GM23338 (cell line): ENCODE data around the gene ATP8A2.

Experiments
- CREB1 ChIP-seq: fragments of 250-450 bp; sonication (Bioruptor Pico); IDR thresholded peaks from 2 replicates; pipeline ENCODE4 v1.5.0; 2020; ENCODE audit warnings: low read depth, mild to moderate bottlenecking, moderate library complexity
- EZH2 ChIP-seq: fragments of 200-600 bp; sonication (generic); IDR thresholded peaks from one replicate; pipeline ENCODE4 v1.8.0; 2017; ENCODE audit warnings: antibody characterized with exemption, mild to moderate bottlenecking, low read depth; ENCODE audit not compliant: unreplicated experiment
- EZH2phosphoT487 ChIP-seq: fragments of 200-600 bp; sonication (generic); IDR thresholded peaks from one replicate; pipeline ENCODE4 v1.8.1; 2018; ENCODE audit warnings: antibody characterized with exemption; ENCODE audit not compliant: unreplicated experiment
- JUNB ChIP-seq: IDR thresholded peaks from one replicate; pipeline ENCODE4 v1.6.1; 2016; ENCODE audit warnings: antibody characterized with exemption; ENCODE audit not compliant: unreplicated experiment
- NANOG ChIP-seq: IDR thresholded peaks from 2 replicates; pipeline ENCODE4 v1.6.1; 2016; ENCODE audit warnings: antibody characterized with exemption, borderline replicate concordance
- POLR2AphosphoS5 ChIP-seq: IDR thresholded peaks from 2 replicates; pipeline ENCODE4 v1.6.1; 2016; ENCODE audit warnings: antibody characterized with exemption, low read depth
- REST ChIP-seq: IDR thresholded peaks from one replicate; pipeline ENCODE4 v1.6.1; 2018; ENCODE audit warnings: antibody characterized with exemption; ENCODE audit not compliant: unreplicated experiment
- STAT1 ChIP-seq: IDR thresholded peaks from one replicate; pipeline ENCODE4 v1.6.1; 2016; ENCODE audit warnings: antibody characterized with exemption; ENCODE audit not compliant: unreplicated experiment
- ZNF114 ChIP-seq: fragments of 250-450 bp; sonication (Bioruptor Pico); IDR thresholded peaks from 2 replicates; pipeline ENCODE4 v1.5.0; 2020; ENCODE audit warnings: mild to moderate bottlenecking, moderate library complexity
- ZNF331 ChIP-seq: fragments of 250-450 bp; sonication (Bioruptor Pico); IDR thresholded peaks from 2 replicates; pipeline ENCODE4 v1.5.0; 2020; ENCODE audit warnings: low read depth, mild to moderate bottlenecking, moderate library complexity
- ZNF462 ChIP-seq: fragments of 250-450 bp; sonication (Bioruptor Pico); IDR thresholded peaks from 2 replicates; pipeline ENCODE4 v1.5.0; 2020; ENCODE audit warnings: mild to moderate bottlenecking, moderate library complexity
- TF ChIP-seq, protein P1 (sequence below), 2 experiments: fragments of 200-600 bp in 1 of 2; sonication (generic) in 1 of 2; conservative IDR thresholded peaks; 2 replicates each; pipeline versions ENCODE4 v1.5.1 to v1.6.1; 2016 to 2017; ENCODE audit warnings: antibody characterized with exemption in 2 of 2, low read depth in 2 of 2, mild to moderate bottlenecking in 2 of 2, moderate library complexity in 1 of 2

DNA sequence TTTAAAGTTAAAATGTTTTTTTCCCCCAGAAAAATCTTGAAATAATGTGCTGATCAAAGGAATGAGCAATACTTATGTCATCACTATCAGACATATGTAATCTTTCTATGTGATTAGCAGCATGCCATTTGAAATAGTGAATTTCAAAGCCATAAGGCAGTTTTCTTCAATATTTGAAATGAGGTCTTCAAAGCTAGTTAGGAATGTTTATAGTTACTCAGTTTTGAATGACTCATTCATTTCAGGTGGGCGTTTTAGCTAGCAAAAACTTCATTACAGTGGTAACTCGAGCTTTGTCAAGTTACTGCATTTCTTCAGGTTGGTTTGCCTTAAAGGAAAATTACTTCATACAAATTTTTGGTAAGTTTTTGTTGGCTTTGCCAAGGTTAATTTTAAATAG is 102.1 kb downstream of the ATP8A2 start:
- TF ChIP-seq, protein P1, sequence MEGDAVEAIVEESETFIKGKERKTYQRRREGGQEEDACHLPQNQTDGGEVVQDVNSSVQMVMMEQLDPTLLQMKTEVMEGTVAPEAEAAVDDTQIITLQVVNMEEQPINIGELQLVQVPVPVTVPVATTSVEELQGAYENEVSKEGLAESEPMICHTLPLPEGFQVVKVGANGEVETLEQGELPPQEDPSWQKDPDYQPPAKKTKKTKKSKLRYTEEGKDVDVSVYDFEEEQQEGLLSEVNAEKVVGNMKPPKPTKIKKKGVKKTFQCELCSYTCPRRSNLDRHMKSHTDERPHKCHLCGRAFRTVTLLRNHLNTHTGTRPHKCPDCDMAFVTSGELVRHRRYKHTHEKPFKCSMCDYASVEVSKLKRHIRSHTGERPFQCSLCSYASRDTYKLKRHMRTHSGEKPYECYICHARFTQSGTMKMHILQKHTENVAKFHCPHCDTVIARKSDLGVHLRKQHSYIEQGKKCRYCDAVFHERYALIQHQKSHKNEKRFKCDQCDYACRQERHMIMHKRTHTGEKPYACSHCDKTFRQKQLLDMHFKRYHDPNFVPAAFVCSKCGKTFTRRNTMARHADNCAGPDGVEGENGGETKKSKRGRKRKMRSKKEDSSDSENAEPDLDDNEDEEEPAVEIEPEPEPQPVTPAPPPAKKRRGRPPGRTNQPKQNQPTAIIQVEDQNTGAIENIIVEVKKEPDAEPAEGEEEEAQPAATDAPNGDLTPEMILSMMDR (conservative IDR thresholded peaks at IDR 0.05; ENCODE audit: low read depth in 2 of 2) = no peak
- TF ChIP-seq POLR2AphosphoS5 (no peak), EZH2 (no peak), CREB1 (no peak), ZNF462 (no peak), NANOG (no peak), REST (no peak), EZH2phosphoT487 (no peak), JUNB (no peak), ZNF114 (CRISPR knock-in tag) (no peak), STAT1 (no peak), ZNF331 (no peak)
